Neural progenitor cell (in vitro differentiated cells): ENCODE data around the gene PEX11B.

Experiments used
- CTCF ChIP-seq: fragments of 200-600 bp; sonication (generic); IDR thresholded peaks from 2 replicates; pipeline ENCODE4 v1.5.1; 2017; ENCODE audit warnings: antibody characterized with exemption, mild to moderate bottlenecking
- EZH2 ChIP-seq: fragments of 200-600 bp; sonication (generic); IDR thresholded peaks from 2 replicates; pipeline ENCODE4 v1.6.1; 2017; ENCODE audit warnings: antibody characterized with exemption, mild to moderate bottlenecking, moderate library complexity

GRCh38 chr1:145946477-145946986 is 28.0 kb upstream of the PEX11B start:
- TF ChIP-seq CTCF (no peak), EZH2 (no peak)
